GM12873 (cell line): ENCODE data around the gene CRTC1.

ENCODE experiments used
- CTCF ChIP-seq: IDR thresholded peaks from 2 replicates; pipeline ENCODE4 v1.5.1; 2012; ENCODE audit warnings: low read depth, mild to moderate bottlenecking, moderate library complexity, low read length, control low read depth; ENCODE audit not compliant: insufficient read depth; ENCODE audit errors: missing control alignments

CRTC1 gene

GRCh38 chr19:18804139-18804601 lies 120.7 kb downstream of the CRTC1 start:
- TF ChIP-seq CTCF: no peak

GRCh38 chr19:18804643-18805042 lies 121.2 kb downstream of the CRTC1 start:
- TF ChIP-seq CTCF: no peak

- no peak for TF ChIP-seq CTCF
Observed at GRCh38 chr19:18807861-18808331, 124.4 kb downstream of the CRTC1 start.

- no peak for TF ChIP-seq CTCF
Observed at GRCh38 chr19:18809149-18809868, 125.8 kb downstream of the CRTC1 start.

- no peak for TF ChIP-seq CTCF
Observed at GRCh38 chr19:18814063-18814462, 130.6 kb downstream of the CRTC1 start.

- no peak for TF ChIP-seq CTCF
Observed at GRCh38 chr19:18815673-18816072, 132.2 kb downstream of the CRTC1 start.

- TF ChIP-seq CTCF: no peak
Observed at GRCh38 chr19:18817574-18817973, 134.1 kb downstream of the CRTC1 start.

GRCh38 chr19:18828786-18829185 lies 145.3 kb downstream of the CRTC1 start:
- TF ChIP-seq CTCF: no peak
